Stimulated activated naive CD8-positive, alpha-beta T cell treated with anti-CD3 and anti-CD28 coated beads, Interleukin-15, Interleukin-2, amounts not matched to agents 100 U/mL and 50 U/mL, for 24 hours (primary cell): ENCODE results near the gene MLYCD.

Experiments
- ATAC-seq: fragments of 150-1000 bp; cut with Tn5 transposase; one replicate; pipeline ENCODE4 v1.10.0; 2021
- DNase-seq: peaks from one replicate; pipeline ENCODE4 v3.0.0; 2021

The MLYCD gene

GRCh38 chr16:83925957-83926725 is 27.2 kb downstream of the MLYCD start:
- no peak for ATAC-seq
- DNase-seq = no peak

GRCh38 chr16:83926726-83927397 is 27.9 kb downstream of the MLYCD start:
- ATAC-seq (no peak), DNase-seq (peak; percentile 77)

GRCh38 chr16:83928341-83929055 is 29.6 kb downstream of the MLYCD start:
- no peak for ATAC-seq
- DNase-seq = no peak

GRCh38 chr16:83929811-83930555 is 31.1 kb downstream of the MLYCD start:
- DNase-seq (no peak), ATAC-seq (no peak)

- no peak for ATAC-seq
- DNase-seq = no peak
These were observed 32.0 kb downstream of the MLYCD start for GRCh38 chr16:83930730-83931500.

- DNase-seq (no peak), ATAC-seq (no peak)
These were observed 32.6 kb downstream of the MLYCD start for GRCh38 chr16:83931556-83931955.

GRCh38 chr16:83932304-83932703 is 33.4 kb downstream of the MLYCD start:
- ATAC-seq (no peak), DNase-seq (no peak)

GRCh38 chr16:83932955-83933673 is 34.2 kb downstream of the MLYCD start:
- DNase-seq = no peak
- ATAC-seq = no peak

- ATAC-seq = no peak
- DNase-seq = no peak
These were observed 35.2 kb downstream of the MLYCD start for GRCh38 chr16:83933885-83934683.

GRCh38 chr16:83934684-83934977 is 35.7 kb downstream of the MLYCD start:
- ATAC-seq (no peak), DNase-seq (no peak)

GRCh38 chr16:83935005-83935857 is 36.3 kb downstream of the MLYCD start:
- ATAC-seq = no peak
- no peak for DNase-seq

GRCh38 chr16:83935858-83936255 is 36.9 kb downstream of the MLYCD start:
- ATAC-seq (no peak), DNase-seq (no peak)

- DNase-seq (no peak), ATAC-seq (no peak)
These were observed 37.8 kb downstream of the MLYCD start for GRCh38 chr16:83936581-83937165.

GRCh38 chr16:83937267-83937666 is 38.4 kb downstream of the MLYCD start:
- ATAC-seq = no peak
- no peak for DNase-seq

- DNase-seq (no peak), ATAC-seq (no peak)
These were observed 39.3 kb downstream of the MLYCD start for GRCh38 chr16:83937922-83938885.

GRCh38 chr16:83939266-83939855 is 40.4 kb downstream of the MLYCD start:
- ATAC-seq = no peak
- no peak for DNase-seq

- ATAC-seq = no peak
- DNase-seq = no peak
These were observed 41.2 kb downstream of the MLYCD start for GRCh38 chr16:83940119-83940518.
